Measurements from ENCODE around the gene SPAG16. TPM values are rescaled to one million over a fixed set of nuclear protein-coding genes. Genes with fewer than 3 reads are reported as not detected.

SPAG16 gene
- total RNA-seq, 1 experiment from 2014 or later, result 17.3 TPM

- TF ChIP-seq CTCF (conservative IDR thresholded peaks at IDR 0.05), result no peak
Measured at GRCh38 chr2:213247566-213247965, 36.7 kb upstream of the SPAG16 start.

More at GRCh38 chr2:213247566-213247965, 36.7 kb upstream of the SPAG16 start:
- H3K14ac ChIP-seq (ENCODE audit: insufficient read depth, low read length), result no peak overlapping the region
- no peaks in the 10 kb centered on the region for H3K79me1 ChIP-seq (ENCODE audit: insufficient read depth, low read depth, low read length, poor library complexity, severe bottlenecking)
- H4K5ac ChIP-seq (ENCODE audit: insufficient read length, low read depth, low read length), result no peak overlapping the region
- no peaks in the 10 kb centered on the region for H3K9me3 Mint-ChIP-seq
- H3K4me1 Mint-ChIP-seq, result peaks cover 15 to 16% of the 10 kb centered on the region in 2 experiments
- H3K27ac Mint-ChIP-seq, result no peak overlapping the region
- no peak overlapping the region for H2AK5ac ChIP-seq (ENCODE audit: insufficient read length, low read length)
- no peak overlapping the region for H2AFZ ChIP-seq (ENCODE audit: low read length)
- DNase-seq, result no peak
- no peak overlapping the region for H3K9ac ChIP-seq (ENCODE audit: extremely low read depth, insufficient read length, low read length)
- no peak overlapping the region for H2BK120ac ChIP-seq (ENCODE audit: low read depth, low read length, poor library complexity, severe bottlenecking)
- no peak overlapping the region for H3K4me3 Mint-ChIP-seq
- no peak overlapping the region for H2BK5ac ChIP-seq (ENCODE audit: insufficient read length, low read length)
- no peak overlapping the region for H3K18ac ChIP-seq (ENCODE audit: insufficient read length, low read depth, low read length)
- no peak overlapping the region for H2BK15ac ChIP-seq (ENCODE audit: low read depth, low read length)
- no peak overlapping the region for H2BK12ac ChIP-seq (ENCODE audit: insufficient read length, low read depth, low read length)
- no peak overlapping the region for H3T11ph ChIP-seq (ENCODE audit: low read length)
- H3K27me3 ChIP-seq (ENCODE audit: insufficient read depth, low read length), result no peaks in the 10 kb centered on the region
- no peaks in the 10 kb centered on the region for H3K79me2 ChIP-seq (ENCODE audit: insufficient read depth, low read length)
- no peaks in the 10 kb centered on the region for H3K23me2 ChIP-seq (ENCODE audit: insufficient read length, low read depth, low read length, poor library complexity, severe bottlenecking)
- no CpG with 5 or more reads among the region's 4 CpGs for WGBS (ENCODE audit: extremely low coverage, insufficient read length, low lambda C conversion rate)
- H3K36me3 Mint-ChIP-seq (ENCODE audit: insufficient read depth in 1 of 3, low read depth in 3 of 3), result no peaks in the 10 kb centered on the region
- H2BK20ac ChIP-seq (ENCODE audit: low read depth, low read length, poor library complexity, severe bottlenecking), result no peak overlapping the region
- no peaks in the 10 kb centered on the region; the same call in 1 of the 2 replicates for H3K4me1 ChIP-seq (ENCODE audit: insufficient read depth, low read length)
- H3K9me3 ChIP-seq (ENCODE audit: control insufficient read depth, low read depth, low read length), result no peaks in the 10 kb centered on the region
- no peak overlapping the region for H3K56ac ChIP-seq (ENCODE audit: insufficient read length, low read depth, low read length)
- no peaks in the 10 kb centered on the region for H3K27me3 Mint-ChIP-seq (ENCODE audit: low read depth)
- H3K27ac ChIP-seq (ENCODE audit: insufficient read length, low read depth, low read length), result no peak overlapping the region
- H4K91ac ChIP-seq (ENCODE audit: insufficient read length, low read depth, low read length), result no peak overlapping the region
- H3K4ac ChIP-seq (ENCODE audit: low read depth, low read length), result no peak overlapping the region
- no peak overlapping the region for H4K8ac ChIP-seq (replicated peaks; ENCODE audit: insufficient read length, low read depth, low read length)
- H3K4me2 ChIP-seq (ENCODE audit: insufficient read depth, insufficient read length, low read length), result no peak overlapping the region
- H4K20me1 ChIP-seq (ENCODE audit: control insufficient read depth, insufficient read depth, insufficient read length), result no peaks in the 10 kb centered on the region
- H3K23ac ChIP-seq (ENCODE audit: insufficient read length, low read depth, low read length), result no peak overlapping the region

All from H9 (cell line).